ENCODE results near the gene LAMA3.

DNA sequence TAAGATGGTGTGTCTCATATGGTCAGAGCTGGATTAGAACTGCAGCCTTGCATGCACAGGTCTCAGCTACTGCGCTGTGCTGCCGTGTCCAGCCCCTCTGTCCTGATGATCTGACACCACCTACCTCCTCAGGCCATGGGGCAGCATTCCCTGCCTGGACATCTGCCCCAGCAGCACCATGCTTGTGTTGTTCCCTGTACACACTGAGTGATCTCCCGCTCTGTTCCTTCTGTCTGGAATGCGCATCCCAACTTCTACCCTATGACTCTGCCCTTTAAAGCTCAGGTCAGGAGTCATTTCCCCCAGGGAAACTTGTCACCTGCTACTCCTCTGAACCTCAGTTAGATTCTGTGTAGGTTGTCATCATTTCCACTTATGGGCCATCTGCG lies 167.9 kb downstream of the LAMA3 start:
- TF ChIP-seq POLR2AphosphoS5 (IDR thresholded peaks at IDR 0.05; ENCODE audit: low read depth, low read length) (no peak), SIN3A (IDR thresholded peaks at IDR 0.05; ENCODE audit: borderline replicate concordance, low read depth, low read length) (no peak), RAD21 (IDR thresholded peaks at IDR 0.05; ENCODE audit: low read length) (no peak), EZH2phosphoT487 (IDR thresholded peaks at IDR 0.05; ENCODE audit: borderline replicate concordance, low read depth) (no peak), TAF1 (IDR thresholded peaks at IDR 0.05; ENCODE audit: borderline replicate concordance, low read depth, low read length) (no peak), JUND (IDR thresholded peaks at IDR 0.05) (no peak), CHD2 (IDR thresholded peaks at IDR 0.05; ENCODE audit: low read length, partially characterized antibody) (no peak), EP300 (IDR thresholded peaks at IDR 0.05; ENCODE audit: borderline replicate concordance in 1 of 2, low read depth in 1 of 2, low read length in 1 of 2) (no peak), RFX5 (IDR thresholded peaks at IDR 0.05; ENCODE audit: low read length) (no peak)
- TF ChIP-seq, protein P1, sequence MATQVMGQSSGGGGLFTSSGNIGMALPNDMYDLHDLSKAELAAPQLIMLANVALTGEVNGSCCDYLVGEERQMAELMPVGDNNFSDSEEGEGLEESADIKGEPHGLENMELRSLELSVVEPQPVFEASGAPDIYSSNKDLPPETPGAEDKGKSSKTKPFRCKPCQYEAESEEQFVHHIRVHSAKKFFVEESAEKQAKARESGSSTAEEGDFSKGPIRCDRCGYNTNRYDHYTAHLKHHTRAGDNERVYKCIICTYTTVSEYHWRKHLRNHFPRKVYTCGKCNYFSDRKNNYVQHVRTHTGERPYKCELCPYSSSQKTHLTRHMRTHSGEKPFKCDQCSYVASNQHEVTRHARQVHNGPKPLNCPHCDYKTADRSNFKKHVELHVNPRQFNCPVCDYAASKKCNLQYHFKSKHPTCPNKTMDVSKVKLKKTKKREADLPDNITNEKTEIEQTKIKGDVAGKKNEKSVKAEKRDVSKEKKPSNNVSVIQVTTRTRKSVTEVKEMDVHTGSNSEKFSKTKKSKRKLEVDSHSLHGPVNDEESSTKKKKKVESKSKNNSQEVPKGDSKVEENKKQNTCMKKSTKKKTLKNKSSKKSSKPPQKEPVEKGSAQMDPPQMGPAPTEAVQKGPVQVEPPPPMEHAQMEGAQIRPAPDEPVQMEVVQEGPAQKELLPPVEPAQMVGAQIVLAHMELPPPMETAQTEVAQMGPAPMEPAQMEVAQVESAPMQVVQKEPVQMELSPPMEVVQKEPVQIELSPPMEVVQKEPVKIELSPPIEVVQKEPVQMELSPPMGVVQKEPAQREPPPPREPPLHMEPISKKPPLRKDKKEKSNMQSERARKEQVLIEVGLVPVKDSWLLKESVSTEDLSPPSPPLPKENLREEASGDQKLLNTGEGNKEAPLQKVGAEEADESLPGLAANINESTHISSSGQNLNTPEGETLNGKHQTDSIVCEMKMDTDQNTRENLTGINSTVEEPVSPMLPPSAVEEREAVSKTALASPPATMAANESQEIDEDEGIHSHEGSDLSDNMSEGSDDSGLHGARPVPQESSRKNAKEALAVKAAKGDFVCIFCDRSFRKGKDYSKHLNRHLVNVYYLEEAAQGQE (IDR thresholded peaks at IDR 0.05; ENCODE audit: low read depth, low read length): no peak
- TF ChIP-seq, protein P2, sequence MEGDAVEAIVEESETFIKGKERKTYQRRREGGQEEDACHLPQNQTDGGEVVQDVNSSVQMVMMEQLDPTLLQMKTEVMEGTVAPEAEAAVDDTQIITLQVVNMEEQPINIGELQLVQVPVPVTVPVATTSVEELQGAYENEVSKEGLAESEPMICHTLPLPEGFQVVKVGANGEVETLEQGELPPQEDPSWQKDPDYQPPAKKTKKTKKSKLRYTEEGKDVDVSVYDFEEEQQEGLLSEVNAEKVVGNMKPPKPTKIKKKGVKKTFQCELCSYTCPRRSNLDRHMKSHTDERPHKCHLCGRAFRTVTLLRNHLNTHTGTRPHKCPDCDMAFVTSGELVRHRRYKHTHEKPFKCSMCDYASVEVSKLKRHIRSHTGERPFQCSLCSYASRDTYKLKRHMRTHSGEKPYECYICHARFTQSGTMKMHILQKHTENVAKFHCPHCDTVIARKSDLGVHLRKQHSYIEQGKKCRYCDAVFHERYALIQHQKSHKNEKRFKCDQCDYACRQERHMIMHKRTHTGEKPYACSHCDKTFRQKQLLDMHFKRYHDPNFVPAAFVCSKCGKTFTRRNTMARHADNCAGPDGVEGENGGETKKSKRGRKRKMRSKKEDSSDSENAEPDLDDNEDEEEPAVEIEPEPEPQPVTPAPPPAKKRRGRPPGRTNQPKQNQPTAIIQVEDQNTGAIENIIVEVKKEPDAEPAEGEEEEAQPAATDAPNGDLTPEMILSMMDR (IDR thresholded peaks at IDR 0.05): no peak
- TF ChIP-seq, protein P3, sequence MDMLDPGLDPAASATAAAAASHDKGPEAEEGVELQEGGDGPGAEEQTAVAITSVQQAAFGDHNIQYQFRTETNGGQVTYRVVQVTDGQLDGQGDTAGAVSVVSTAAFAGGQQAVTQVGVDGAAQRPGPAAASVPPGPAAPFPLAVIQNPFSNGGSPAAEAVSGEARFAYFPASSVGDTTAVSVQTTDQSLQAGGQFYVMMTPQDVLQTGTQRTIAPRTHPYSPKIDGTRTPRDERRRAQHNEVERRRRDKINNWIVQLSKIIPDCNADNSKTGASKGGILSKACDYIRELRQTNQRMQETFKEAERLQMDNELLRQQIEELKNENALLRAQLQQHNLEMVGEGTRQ (IDR thresholded peaks at IDR 0.05; ENCODE audit: borderline replicate concordance, low read depth, low read length): no peak
- TF ChIP-seq, protein P4, sequence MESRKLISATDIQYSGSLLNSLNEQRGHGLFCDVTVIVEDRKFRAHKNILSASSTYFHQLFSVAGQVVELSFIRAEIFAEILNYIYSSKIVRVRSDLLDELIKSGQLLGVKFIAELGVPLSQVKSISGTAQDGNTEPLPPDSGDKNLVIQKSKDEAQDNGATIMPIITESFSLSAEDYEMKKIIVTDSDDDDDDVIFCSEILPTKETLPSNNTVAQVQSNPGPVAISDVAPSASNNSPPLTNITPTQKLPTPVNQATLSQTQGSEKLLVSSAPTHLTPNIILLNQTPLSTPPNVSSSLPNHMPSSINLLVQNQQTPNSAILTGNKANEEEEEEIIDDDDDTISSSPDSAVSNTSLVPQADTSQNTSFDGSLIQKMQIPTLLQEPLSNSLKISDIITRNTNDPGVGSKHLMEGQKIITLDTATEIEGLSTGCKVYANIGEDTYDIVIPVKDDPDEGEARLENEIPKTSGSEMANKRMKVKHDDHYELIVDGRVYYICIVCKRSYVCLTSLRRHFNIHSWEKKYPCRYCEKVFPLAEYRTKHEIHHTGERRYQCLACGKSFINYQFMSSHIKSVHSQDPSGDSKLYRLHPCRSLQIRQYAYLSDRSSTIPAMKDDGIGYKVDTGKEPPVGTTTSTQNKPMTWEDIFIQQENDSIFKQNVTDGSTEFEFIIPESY (IDR thresholded peaks at IDR 0.05; ENCODE audit: borderline replicate concordance, low read depth): no peak
- TF ChIP-seq, protein P5, sequence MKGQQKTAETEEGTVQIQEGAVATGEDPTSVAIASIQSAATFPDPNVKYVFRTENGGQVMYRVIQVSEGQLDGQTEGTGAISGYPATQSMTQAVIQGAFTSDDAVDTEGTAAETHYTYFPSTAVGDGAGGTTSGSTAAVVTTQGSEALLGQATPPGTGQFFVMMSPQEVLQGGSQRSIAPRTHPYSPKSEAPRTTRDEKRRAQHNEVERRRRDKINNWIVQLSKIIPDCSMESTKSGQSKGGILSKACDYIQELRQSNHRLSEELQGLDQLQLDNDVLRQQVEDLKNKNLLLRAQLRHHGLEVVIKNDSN (IDR thresholded peaks at IDR 0.05; ENCODE audit: borderline replicate concordance, low read depth): no peak

All from SK-N-SH (cell line).